ENCODE data around the gene ARRDC4. TPM values are rescaled to one million over a fixed set of nuclear protein-coding genes. Genes with fewer than 3 reads are reported as not detected.

Gene ARRDC4
- total RNA-seq, 2 experiments from 2014 or later, result not detected

- CTCF ChIA-PET (ENCODE audit: unreplicated experiment), result no interaction called here
- H3K9me3 ChIP-seq (ENCODE audit: low read length), result no peaks in the 10 kb centered on the region
- no peaks in the 10 kb centered on the region for H3K4me1 ChIP-seq (ENCODE audit: insufficient read depth, low read length, poor library complexity, severe bottlenecking)
- no peak overlapping the region for H3K4me2 ChIP-seq (ENCODE audit: low read length)
- no peaks in the 10 kb centered on the region for H3K79me2 ChIP-seq (ENCODE audit: insufficient read depth, low read depth, low read length)
- no peak overlapping the region for H3K4me3 ChIP-seq (ENCODE audit: low read depth, low read length, poor library complexity, severe bottlenecking)
- H4K20me1 ChIP-seq (ENCODE audit: insufficient read depth, low read length), result no peaks in the 10 kb centered on the region
- no peak overlapping the region for H2AFZ ChIP-seq (ENCODE audit: low read length)
- no peak for TF ChIP-seq EZH2phosphoT487 (IDR thresholded peaks at IDR 0.05; ENCODE audit: borderline replicate concordance, low read depth, low read length)
- TF ChIP-seq, protein P1, sequence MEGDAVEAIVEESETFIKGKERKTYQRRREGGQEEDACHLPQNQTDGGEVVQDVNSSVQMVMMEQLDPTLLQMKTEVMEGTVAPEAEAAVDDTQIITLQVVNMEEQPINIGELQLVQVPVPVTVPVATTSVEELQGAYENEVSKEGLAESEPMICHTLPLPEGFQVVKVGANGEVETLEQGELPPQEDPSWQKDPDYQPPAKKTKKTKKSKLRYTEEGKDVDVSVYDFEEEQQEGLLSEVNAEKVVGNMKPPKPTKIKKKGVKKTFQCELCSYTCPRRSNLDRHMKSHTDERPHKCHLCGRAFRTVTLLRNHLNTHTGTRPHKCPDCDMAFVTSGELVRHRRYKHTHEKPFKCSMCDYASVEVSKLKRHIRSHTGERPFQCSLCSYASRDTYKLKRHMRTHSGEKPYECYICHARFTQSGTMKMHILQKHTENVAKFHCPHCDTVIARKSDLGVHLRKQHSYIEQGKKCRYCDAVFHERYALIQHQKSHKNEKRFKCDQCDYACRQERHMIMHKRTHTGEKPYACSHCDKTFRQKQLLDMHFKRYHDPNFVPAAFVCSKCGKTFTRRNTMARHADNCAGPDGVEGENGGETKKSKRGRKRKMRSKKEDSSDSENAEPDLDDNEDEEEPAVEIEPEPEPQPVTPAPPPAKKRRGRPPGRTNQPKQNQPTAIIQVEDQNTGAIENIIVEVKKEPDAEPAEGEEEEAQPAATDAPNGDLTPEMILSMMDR (conservative IDR thresholded peaks at IDR 0.05; ENCODE audit: low read length), result no peak
- no peak for DNase-seq (ENCODE audit: low spot score)
- POLR2A ChIA-PET, result no interaction called here
- no peaks in the 10 kb centered on the region for H3K9me2 ChIP-seq (ENCODE audit: insufficient read depth, low read length)
- intact Hi-C loops (cut with micrococcal nuclease; ENCODE audit: unreplicated experiment), result no loop called here
- no peak overlapping the region for H3K27ac ChIP-seq (ENCODE audit: low read depth, low read length, poor library complexity, severe bottlenecking)
- H3K36me3 ChIP-seq (ENCODE audit: insufficient read depth, low read length), result no peaks in the 10 kb centered on the region
- BruUV-seq (replicated peaks), result no TSS peak
These were observed 43.0 kb downstream of the ARRDC4 start for GRCh38 chr15:98003518-98003917.

- Histone ChIP-seq H3K79me2 (ENCODE audit: insufficient read depth, low read depth, low read length) (no peaks in the 10 kb centered on the region), H3K4me2 (ENCODE audit: low read length) (no peak overlapping the region), H3K27ac (ENCODE audit: low read depth, low read length, poor library complexity, severe bottlenecking) (no peak overlapping the region), H2AFZ (ENCODE audit: low read length) (no peak overlapping the region), H4K20me1 (ENCODE audit: insufficient read depth, low read length) (no peaks in the 10 kb centered on the region), H3K36me3 (ENCODE audit: insufficient read depth, low read length) (no peaks in the 10 kb centered on the region), H3K4me1 (ENCODE audit: insufficient read depth, low read length, poor library complexity, severe bottlenecking) (no peaks in the 10 kb centered on the region), H3K9me2 (ENCODE audit: insufficient read depth, low read length) (no peaks in the 10 kb centered on the region), H3K9me3 (ENCODE audit: low read length) (no peaks in the 10 kb centered on the region), H3K4me3 (ENCODE audit: low read depth, low read length, poor library complexity, severe bottlenecking) (no peak overlapping the region)
- intact Hi-C loops (cut with micrococcal nuclease; ENCODE audit: unreplicated experiment), result no loop called here
- POLR2A ChIA-PET, result interaction anchor here (0.6 kb wide), 1 partner anchor 153 kb away, joined by 3 read pairs; no protein-coding TSS in a partner anchor
- no TSS peak for BruUV-seq (replicated peaks)
- TF ChIP-seq EZH2phosphoT487 (IDR thresholded peaks at IDR 0.05; ENCODE audit: borderline replicate concordance, low read depth, low read length), result no peak
- TF ChIP-seq, protein P1 (conservative IDR thresholded peaks at IDR 0.05; ENCODE audit: low read length), result no peak
- CTCF ChIA-PET (ENCODE audit: unreplicated experiment), result no interaction called here
- DNase-seq (ENCODE audit: low spot score), result no peak
These were observed 43.5 kb downstream of the ARRDC4 start for GRCh38 chr15:98003996-98004395.

DNA sequence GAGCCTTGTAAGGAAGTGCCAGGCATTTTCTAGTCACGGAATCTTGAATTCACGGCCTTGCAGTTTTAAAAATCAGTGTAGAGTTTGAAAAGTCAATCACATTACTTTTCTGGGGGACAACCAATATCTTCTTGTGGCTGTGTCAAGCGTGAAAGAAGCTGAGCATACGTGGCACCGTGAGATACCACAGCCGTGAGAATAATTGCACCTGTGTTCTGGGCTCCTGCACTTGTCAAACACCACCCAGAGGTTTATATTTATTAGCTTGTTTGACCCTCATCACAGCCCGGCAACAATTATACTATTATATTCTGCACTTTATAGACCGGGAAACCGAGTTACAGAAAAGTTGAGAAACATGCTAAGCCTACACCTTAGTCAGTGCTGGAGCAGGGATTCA is 45.2 kb downstream of the ARRDC4 start:
- ChIA-PET POLR2A (no interaction called here), CTCF (ENCODE audit: unreplicated experiment) (no interaction called here)
- Histone ChIP-seq H2AFZ (ENCODE audit: low read length) (no peak overlapping the region), H3K9me2 (ENCODE audit: insufficient read depth, low read length) (no peaks in the 10 kb centered on the region), H3K36me3 (ENCODE audit: insufficient read depth, low read length) (no peaks in the 10 kb centered on the region), H3K27ac (ENCODE audit: low read depth, low read length, poor library complexity, severe bottlenecking) (no peak overlapping the region), H3K79me2 (ENCODE audit: insufficient read depth, low read depth, low read length) (no peaks in the 10 kb centered on the region), H3K4me2 (ENCODE audit: low read length) (no peak overlapping the region), H3K4me1 (ENCODE audit: insufficient read depth, low read length, poor library complexity, severe bottlenecking) (no peaks in the 10 kb centered on the region), H4K20me1 (ENCODE audit: insufficient read depth, low read length) (no peaks in the 10 kb centered on the region), H3K4me3 (ENCODE audit: low read depth, low read length, poor library complexity, severe bottlenecking) (no peak overlapping the region), H3K9me3 (ENCODE audit: low read length) (no peaks in the 10 kb centered on the region)
- intact Hi-C loops (cut with micrococcal nuclease; ENCODE audit: unreplicated experiment), result no loop called here
- no peak for TF ChIP-seq EZH2phosphoT487 (IDR thresholded peaks at IDR 0.05; ENCODE audit: borderline replicate concordance, low read depth, low read length)
- TF ChIP-seq, protein P1 (conservative IDR thresholded peaks at IDR 0.05; ENCODE audit: low read length), result no peak
- no TSS peak for BruUV-seq (replicated peaks)
- DNase-seq (ENCODE audit: low spot score), result no peak

Data from OCI-LY7 (cell line).